GM19395 (cell line): ENCODE results near the gene DMD.

Experiments used
- ATAC-seq: cut with Tn5 transposase; IDR thresholded peaks from one replicate; pipeline ENCODE4 v1.9.1; 2021; ENCODE audit warnings: mild to moderate bottlenecking, moderate library complexity; ENCODE audit not compliant: unreplicated experiment

Gene DMD

DNA sequence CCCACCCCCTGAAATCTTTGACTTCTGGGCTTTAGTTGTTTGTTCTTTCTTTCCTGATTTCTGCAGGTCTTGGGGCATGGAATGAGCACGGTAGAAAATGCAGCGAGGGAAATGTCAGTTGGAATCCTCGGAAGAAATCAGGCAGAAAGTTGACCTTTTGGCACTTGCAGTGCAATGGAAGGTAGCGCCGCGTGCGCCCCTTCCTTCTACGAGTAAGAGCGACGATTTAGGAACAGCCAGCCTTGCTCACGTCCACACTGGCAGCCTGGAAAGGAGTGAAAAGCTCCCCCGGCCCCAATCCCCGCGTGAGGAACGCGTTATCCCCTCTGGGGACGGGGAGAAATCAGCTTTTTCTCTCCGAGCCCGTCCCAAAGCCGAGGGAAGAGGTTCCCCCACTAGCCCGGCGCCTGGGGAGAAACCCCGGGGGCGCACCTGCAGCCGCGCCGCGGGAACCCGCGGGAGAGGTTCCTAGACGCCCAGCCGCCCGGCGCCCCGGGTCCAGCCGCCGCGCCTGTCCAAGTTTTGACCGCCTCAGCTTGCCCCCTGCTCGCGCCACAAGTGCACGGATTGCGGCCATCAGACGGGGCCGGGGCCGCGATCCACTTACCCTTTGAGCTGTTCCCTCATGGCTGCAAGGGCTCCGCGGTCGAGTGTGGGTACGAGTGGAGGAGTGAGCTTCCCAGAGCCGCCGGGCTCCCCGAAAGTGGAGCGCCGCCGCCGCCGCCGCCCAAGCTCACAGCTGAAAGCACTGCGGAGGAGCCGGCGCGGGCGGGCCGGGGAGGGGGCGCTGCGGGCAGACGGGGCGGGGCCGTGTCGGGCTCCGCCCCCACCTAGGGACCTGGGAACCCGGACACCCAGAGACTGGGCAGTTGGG lies 1944.9 kb downstream of the DMD start:
- ATAC-seq, result peak; percentile 85

- no peak for ATAC-seq
Observed at GRCh38 chrX:31265383-31265782, 1946.0 kb downstream of the DMD start.

GRCh38 chrX:31260351-31260750 lies 1951.0 kb downstream of the DMD start:
- ATAC-seq, result no peak

GRCh38 chrX:31258166-31258565 lies 1953.2 kb downstream of the DMD start:
- no peak for ATAC-seq

DNA sequence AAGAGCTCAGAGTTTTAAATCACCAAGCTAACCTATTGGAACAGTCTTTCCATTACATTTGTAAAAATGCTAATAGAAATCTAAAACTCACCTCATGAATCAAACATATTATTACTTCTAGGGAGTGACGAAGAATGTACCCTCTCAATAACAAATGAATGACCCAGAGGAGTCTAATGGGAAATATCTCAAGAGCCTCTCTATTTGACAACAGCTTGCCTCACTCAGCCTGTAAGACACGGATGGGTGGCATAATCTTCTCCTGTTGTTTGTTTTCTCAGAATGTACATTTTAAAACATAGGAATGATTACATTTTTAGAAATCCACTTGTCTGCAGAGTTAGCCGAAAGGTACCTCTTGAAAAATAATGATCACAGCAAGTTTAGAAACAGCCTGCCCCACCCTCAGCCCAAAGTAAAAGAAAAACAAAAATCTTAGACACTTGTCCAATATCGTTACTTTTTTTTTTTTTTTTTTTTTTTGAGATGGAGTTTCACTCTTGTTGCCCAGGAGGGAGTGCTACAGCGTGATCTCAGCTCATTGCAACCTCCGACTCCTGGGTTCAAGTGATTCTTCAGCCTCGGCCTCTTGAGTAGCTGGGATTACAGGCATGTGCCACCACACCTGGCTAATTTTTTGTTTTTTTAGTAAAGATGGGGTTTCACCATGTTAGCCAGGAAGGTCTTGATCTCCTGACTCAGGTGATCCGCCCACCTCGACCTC lies 1955.9 kb downstream of the DMD start:
- ATAC-seq, result no peak

DNA sequence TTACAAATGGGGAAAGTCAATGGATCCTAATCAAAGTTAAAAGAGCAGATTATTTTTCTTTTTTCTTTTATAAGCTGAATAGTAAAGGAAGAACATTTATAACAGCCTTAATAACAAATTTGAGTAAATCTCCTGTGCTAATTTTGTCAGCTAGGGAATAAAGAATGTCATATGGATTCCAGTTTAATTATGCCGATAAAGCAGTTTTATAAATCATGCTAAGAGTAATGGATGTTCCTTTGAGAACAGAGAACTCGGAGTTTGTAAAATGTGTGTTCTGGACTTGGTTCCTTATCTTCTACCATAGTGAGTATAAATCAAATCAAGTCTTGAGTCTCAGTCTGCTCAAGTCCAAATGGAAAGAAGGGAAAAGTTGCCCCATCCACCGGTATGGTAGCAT lies 1959.2 kb downstream of the DMD start:
- no peak for ATAC-seq

DNA sequence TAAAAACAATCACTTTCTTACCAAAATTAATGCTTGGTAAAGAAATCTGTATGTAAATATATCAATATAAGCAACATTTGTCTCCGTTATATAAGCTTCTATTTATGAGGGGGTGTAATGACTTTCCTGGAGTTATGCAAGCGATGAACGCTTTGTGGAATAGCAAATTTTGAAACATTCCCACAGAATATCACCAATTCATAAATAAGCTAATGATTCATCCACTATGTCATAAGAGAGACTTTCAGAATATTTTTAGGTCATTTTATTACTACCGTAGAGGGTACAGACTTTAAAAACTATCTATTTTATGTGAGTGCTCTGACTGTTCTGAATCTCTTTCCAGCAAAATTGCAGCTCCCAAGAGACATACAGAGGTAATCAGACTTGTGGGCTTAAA lies 1960.0 kb downstream of the DMD start:
- no peak for ATAC-seq

GRCh38 chrX:31245714-31246113 lies 1965.6 kb downstream of the DMD start:
- ATAC-seq, result peak; percentile 79

DNA sequence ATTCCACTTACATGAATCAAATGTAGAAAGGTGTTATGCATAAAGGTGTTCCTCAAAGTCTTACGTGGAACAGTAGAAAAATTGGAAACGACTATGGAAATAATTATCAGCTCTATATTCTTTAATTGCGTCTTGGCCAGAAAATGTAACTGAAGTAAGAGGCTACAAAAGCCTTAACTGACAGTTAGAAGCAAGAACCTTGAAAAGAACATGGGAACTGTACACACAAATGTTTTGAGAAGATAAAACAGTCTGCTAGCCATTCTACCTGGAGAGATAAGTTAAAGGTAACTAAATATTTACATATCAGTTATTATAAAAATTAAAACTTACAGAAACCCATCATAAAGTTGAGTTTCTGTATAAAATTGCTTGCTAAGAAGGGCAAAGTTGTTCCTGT lies 1967.5 kb downstream of the DMD start:
- no peak for ATAC-seq

- peak; percentile 36 for ATAC-seq
Observed at GRCh38 chrX:31240982-31241381, 1970.4 kb downstream of the DMD start.

GRCh38 chrX:31237189-31237588 lies 1974.2 kb downstream of the DMD start:
- peak; percentile 51 for ATAC-seq

DNA sequence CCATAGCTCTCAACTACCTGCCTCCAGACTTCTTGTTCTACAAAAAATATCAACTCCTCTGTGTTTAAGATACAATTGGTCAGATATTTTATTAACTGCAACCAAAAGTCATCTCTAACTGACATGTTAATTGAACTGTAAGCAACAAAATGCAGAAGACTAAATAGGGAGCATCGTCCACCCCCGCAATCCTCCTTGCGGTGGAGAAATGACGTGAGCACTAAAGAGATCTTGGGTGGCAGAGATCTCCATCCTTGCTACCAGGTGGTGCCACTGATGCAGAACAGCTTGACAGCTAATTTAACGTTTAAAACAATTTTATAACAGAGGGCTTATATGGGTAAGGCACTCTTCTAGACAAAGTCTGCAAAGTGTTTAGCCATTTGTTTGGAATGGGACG lies 1975.1 kb downstream of the DMD start:
- no peak for ATAC-seq

GRCh38 chrX:31233941-31234496 lies 1977.3 kb downstream of the DMD start:
- no peak for ATAC-seq

- ATAC-seq, result no peak
Observed at GRCh38 chrX:31232506-31232905, 1978.8 kb downstream of the DMD start.

- ATAC-seq, result peak; percentile 89
Observed at GRCh38 chrX:31228909-31229308, 1982.4 kb downstream of the DMD start.

DNA sequence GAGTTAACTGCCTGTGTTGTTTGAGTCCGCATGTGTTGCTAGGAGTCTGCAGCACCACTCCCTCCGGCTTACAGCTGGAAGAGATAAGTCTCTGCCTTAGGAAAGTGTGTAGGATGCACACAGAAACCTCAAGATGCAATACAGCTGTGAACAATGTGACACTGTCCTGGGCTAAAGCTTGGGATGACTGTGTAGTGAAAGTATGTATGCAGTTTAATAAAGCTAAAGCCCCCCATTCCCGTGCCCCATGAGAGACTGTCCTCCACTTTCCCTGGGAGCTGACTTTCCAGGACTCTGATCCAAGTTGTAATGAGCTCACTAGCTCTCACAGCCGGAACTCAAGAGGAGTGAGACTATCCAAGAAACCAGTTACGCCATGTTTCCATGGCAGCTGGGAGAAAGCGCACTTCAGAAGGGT lies 1982.9 kb downstream of the DMD start:
- peak; percentile 19 for ATAC-seq

DNA sequence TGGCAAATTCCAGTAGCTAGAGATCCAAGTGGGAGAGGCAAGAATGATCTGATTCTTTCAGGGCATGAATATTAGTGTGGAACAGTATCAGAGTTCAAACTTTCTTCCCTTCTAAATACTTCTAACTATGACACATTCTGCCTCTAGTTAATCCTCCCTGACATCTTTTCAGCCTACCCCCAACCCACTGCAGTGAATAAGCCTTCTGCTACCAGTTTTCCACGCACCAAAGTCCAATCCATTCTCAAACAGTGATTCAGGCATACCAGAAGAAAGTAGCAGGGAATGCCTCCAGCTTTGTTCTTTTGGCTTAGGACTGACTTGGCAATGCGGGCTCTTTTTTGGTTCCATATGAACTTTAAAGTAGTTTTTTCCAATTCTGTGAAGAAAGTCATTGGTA lies 1984.1 kb downstream of the DMD start:
- ATAC-seq, result no peak

DNA sequence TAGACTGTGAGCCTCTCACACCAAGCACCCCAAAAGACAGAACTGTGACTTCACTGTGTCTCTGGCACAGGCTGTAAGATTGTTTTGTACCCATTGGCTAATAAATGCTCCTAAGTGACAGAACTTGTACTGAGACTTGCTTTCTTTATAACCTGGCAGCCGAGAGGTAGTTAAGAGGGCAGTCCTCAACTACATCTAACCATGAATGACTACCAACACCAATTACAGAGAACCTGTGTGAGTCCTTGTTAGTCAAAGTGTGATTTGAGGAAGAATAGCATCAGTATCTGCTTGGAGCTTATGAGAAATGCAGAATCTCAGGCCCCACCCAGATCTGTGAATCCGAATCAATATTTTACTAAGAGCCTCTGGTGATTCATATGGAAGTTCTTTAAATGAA lies 1985.5 kb downstream of the DMD start:
- ATAC-seq, result no peak

DNA sequence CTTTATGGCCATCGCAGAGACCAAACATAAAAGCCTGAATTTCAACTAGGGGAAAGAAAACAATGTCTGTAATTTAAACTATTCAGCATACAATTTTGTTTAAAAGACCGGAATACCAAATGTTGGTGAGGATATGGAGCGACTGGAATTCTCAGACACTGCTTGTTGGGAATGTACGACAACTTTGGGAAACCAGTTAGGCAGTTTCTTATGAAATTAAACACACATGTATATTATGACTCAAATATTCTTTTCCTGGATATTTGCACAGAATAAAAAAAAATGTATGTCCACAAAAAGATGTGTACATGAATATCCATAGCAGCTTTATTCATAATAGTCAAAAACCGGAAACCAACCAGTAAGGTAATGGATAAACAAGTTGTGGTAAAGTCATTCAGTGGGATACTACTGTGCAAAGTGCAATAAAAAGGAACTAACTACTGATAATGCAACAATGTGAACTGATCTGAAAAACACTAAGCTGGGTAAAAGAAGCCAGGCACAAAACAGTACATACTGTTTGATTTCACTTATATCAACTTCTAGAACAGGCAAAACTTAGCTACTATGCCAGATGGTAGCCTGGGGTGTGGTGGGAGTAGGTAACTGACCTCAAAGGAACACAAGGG lies 1986.9 kb downstream of the DMD start:
- no peak for ATAC-seq

GRCh38 chrX:31223817-31224216 lies 1987.5 kb downstream of the DMD start:
- peak; percentile 76 for ATAC-seq

- ATAC-seq, result no peak
Observed at GRCh38 chrX:31222946-31223345, 1988.4 kb downstream of the DMD start.
